ENCODE measurements around the gene ATP2B3.

ATP2B3 gene

GRCh38 chrX:153631907-153632594 lies 114.6 kb downstream of the ATP2B3 start:
- no peak for DNase-seq (ENCODE audit: low read depth in 3 of 3, low spot score in 1 of 3)

Measured in stimulated activated CD4-positive, alpha-beta T cell treated with anti-CD3 and anti-CD28 coated beads, TNF-alpha, amount 100 ng/mL, for 1 hour (primary cell).